HepG2 (cell line): ENCODE results near the gene SYT10. TPM values are rescaled to one million over a fixed set of nuclear protein-coding genes. Genes with fewer than 3 reads are reported as not detected.

Experiments used
- ATAC-seq: fragments of 200-7000 bp; cut with Tn5 transposase; 3 replicates; pipeline ENCODE4 v1.9.1; 2020; ENCODE audit warnings: mild to moderate bottlenecking, moderate library complexity
- BruUV-seq: library from RNA; stranded (reverse); fragments of 400-500 nt; replicated peaks from 2 replicates; lab custom pipeline; 2021; lab: Mats Ljungman, UMichigan
- CTCF ChIA-PET: fragments of 300-600 bp; formaldehyde crosslinking; extraction: SDS; loops from one replicate; lab custom pipeline; 2021; ENCODE audit warnings: low total read pairs, inconsistent platforms, low intra/inter-chr PET ratio; lab: Yijun Ruan, JAX
- POLR2A ChIA-PET: fragments of 350-600 bp; sonication (Branson Sonifier 250); formaldehyde crosslinking; loops from one replicate; lab custom pipeline; 2020; ENCODE audit warnings: antibody characterized with exemption, inconsistent platforms; lab: Yijun Ruan, JAX
- DNase-seq: peaks from one replicate; pipeline ENCODE4 v3.0.0-alpha.2; 2015; ENCODE audit warnings: low spot score
- FAIRE-seq: peaks from 3 replicates; lab custom pipeline; 2011; peaks lifted over from hg19 to GRCh38; lab: Jason Lieb, UNC
- H2AFZ ChIP-seq: one replicate; pipeline ENCODE4 v1.6.1; 2011; ENCODE audit warnings: low read length, inconsistent platforms
- H3K27ac ChIP-seq: fragments of 300-600 bp; 3 replicates; pipeline ENCODE4 v1.8.0; 2011; ENCODE audit warnings: mixed run types, mild to moderate bottlenecking, mixed read lengths, low read length, inconsistent platforms; ENCODE audit not compliant: insufficient read depth; ENCODE audit errors: extremely low read length
- H3K27me3 ChIP-seq, 2 experiments: fragments of 200-600 bp in 1 of 2; 2 replicates in 1 of 2; 3 replicates in 1 of 2; pipeline versions ENCODE4 v1.6.0 to v1.8.0; 2011; ENCODE audit warnings: low read length in 2 of 2, mild to moderate bottlenecking in 2 of 2, moderate library complexity in 2 of 2, inconsistent platforms in 1 of 2; ENCODE audit not compliant: insufficient read depth in 2 of 2, control insufficient read depth in 1 of 2
- H3K36me3 ChIP-seq, 2 experiments: fragments of 200-600 bp in 1 of 2; replicated peaks in 1 of 2; 2 replicates in 1 of 2; 3 replicates in 1 of 2; pipeline versions ENCODE4 v1.5.1 to v1.8.0; 2011; ENCODE audit warnings: low read length in 2 of 2, inconsistent platforms in 1 of 2; ENCODE audit not compliant: insufficient read depth in 2 of 2, control insufficient read depth in 1 of 2
- H3K4me1 ChIP-seq: 2 replicates; pipeline ENCODE4 v1.5.1; 2012; ENCODE audit warnings: low read length, inconsistent platforms; ENCODE audit not compliant: insufficient read depth
- H3K4me2 ChIP-seq: 2 replicates; pipeline ENCODE4 v1.6.0; 2011; ENCODE audit warnings: low read depth, low read length, inconsistent platforms
- H3K4me3 ChIP-seq, 3 experiments: fragments of 200-600 bp in 1 of 3; sonication (generic), shearing (Covaris generic) in 1 of 3; replicated peaks in 1 of 3; 2 replicates each; pipeline ENCODE4 v1.5.1; 2011 to 2016; ENCODE audit warnings: low read length in 3 of 3, inconsistent platforms in 2 of 3, low read depth in 2 of 3, mild to moderate bottlenecking in 2 of 3, control low read depth in 1 of 3, mixed read lengths in 1 of 3; ENCODE audit not compliant: insufficient read depth in 1 of 3
- H3K79me2 ChIP-seq: one replicate; pipeline ENCODE4 v1.6.1; 2011; ENCODE audit warnings: low read length, inconsistent platforms; ENCODE audit not compliant: insufficient read depth
- H3K9ac ChIP-seq: 2 replicates; pipeline ENCODE4 v1.6.0; 2011; ENCODE audit warnings: mild to moderate bottlenecking, low read depth, low read length, inconsistent platforms; ENCODE audit not compliant: insufficient read depth
- H3K9me3 ChIP-seq: 2 replicates; pipeline ENCODE4 v1.5.1; 2012; ENCODE audit warnings: mild to moderate bottlenecking, low read length
- H4K20me1 ChIP-seq: 2 replicates; pipeline ENCODE4 v1.6.0; 2011; ENCODE audit warnings: inconsistent platforms, mild to moderate bottlenecking, low read length, moderate library complexity; ENCODE audit not compliant: insufficient read depth
- ATF7 ChIP-seq, 2 experiments: fragments of 450-650 bp in 1 of 2; sonication (generic) in 1 of 2; formaldehyde crosslinking in 1 of 2; IDR thresholded peaks; 2 replicates each; pipeline versions ENCODE4 v1.4.0 to v1.6.1; 2016 to 2020; ENCODE audit warnings: antibody characterized with exemption in 1 of 2, mild to moderate bottlenecking in 1 of 2, missing genetic modification reagents in 1 of 2
- CREB1 ChIP-seq, 2 experiments: fragments of 450-650 bp in 1 of 2; IDR thresholded peaks; 2 replicates each; pipeline ENCODE4 v1.6.1; 2016 to 2017; ENCODE audit warnings: control low read depth in 1 of 2, mild to moderate bottlenecking in 1 of 2, missing compliant biosample characterization in 1 of 2, missing genetic modification characterization in 1 of 2
- HNRNPK ChIP-seq: fragments of 200-400 bp; formaldehyde crosslinking; IDR thresholded peaks from 2 replicates; pipeline ENCODE4 v1.6.1; 2018; ENCODE audit warnings: low read length, low read depth, moderate library complexity, mild to moderate bottlenecking; ENCODE audit not compliant: poor library complexity, severe bottlenecking
- MAFF ChIP-seq: IDR thresholded peaks from 2 replicates; pipeline ENCODE4 v1.6.1; 2011; ENCODE audit warnings: low read depth, low read length, improper control_type of control experiment
- MAFK ChIP-seq, 2 experiments: IDR thresholded peaks in 1 of 2; conservative IDR thresholded peaks in 1 of 2; 2 replicates each; pipeline ENCODE4 v1.6.1; 2011; ENCODE audit warnings: improper control_type of control experiment in 2 of 2, low read length in 2 of 2
- MXD4 ChIP-seq: IDR thresholded peaks from 2 replicates; pipeline ENCODE4 v1.6.1; 2016; ENCODE audit warnings: mild to moderate bottlenecking, missing biosample characterization, missing genetic modification reagents
- RBFOX2 ChIP-seq: fragments of 200-400 bp; formaldehyde crosslinking; IDR thresholded peaks from 2 replicates; pipeline ENCODE4 v1.6.1; 2017; ENCODE audit warnings: low read depth, mild to moderate bottlenecking, low read length
- ZNF460 ChIP-seq: sonication (generic); formaldehyde crosslinking; IDR thresholded peaks from 2 replicates; pipeline ENCODE4 v1.5.1; 2020; ENCODE audit warnings: missing genetic modification reagents, mild to moderate bottlenecking, borderline replicate concordance
- WGBS: methylation state at CpG from one replicate; pipeline ENCODE4 v1.1.6; 2017; ENCODE audit warnings: low lambda C conversion rate; 5-methylcytosine and 5-hydroxymethylcytosine counted together
- in situ Hi-C: cut with HindIII; loops from 2 replicates; pipeline ENCODE4 v1.10.0; 2017; ENCODE audit warnings: low pct_unique_long_range_greater_than_20kb; ENCODE audit not compliant: extremely low pct_ligation_motif_present
- intact Hi-C: fragments of 100-400 bp; cut with micrococcal nuclease; formaldehyde crosslinking; loops from one replicate; pipeline ENCODE4 v1.10.0; 2022; ENCODE audit not compliant: unreplicated experiment
- polyA plus RNA-seq, 8 experiments: library from polyadenylated mRNA; depleted of rRNA in 3 of 8; stranded (reverse) in 7 of 8; unstranded in 1 of 8; fragments of >200 nt; fragmentation: Illumina TruSeq in 4 of 8; extraction: Trizol in 4 of 8; gene quantifications; 2 replicates each; pipeline versions ENCODE4 v1.2.1 to v1.2.3, GENCODE V29; 2011 to 2016; ENCODE audit warnings: low read depth in 4 of 8, missing spikeins in 1 of 8, mixed read lengths in 1 of 8; ENCODE audit not compliant: insufficient read depth in 1 of 8
- total RNA-seq, 5 experiments: library from RNA; depleted of rRNA; stranded (reverse); fragments of >200 nt; fragmentation: Illumina TruSeq; extraction: Trizol; gene quantifications; 2 replicates each; pipeline ENCODE4 v1.2.3, GENCODE V29; 2016; ENCODE audit warnings: low read depth in 1 of 5

Gene SYT10
- total and polyA plus RNA-seq, 2 of the 13 experiments (the other 11 are each of a cell fraction or from before 2014, with no cell fraction given) = not detected

GRCh38 chr12:33476058-33476457, 36.4 kb upstream of the SYT10 start:
- no peak overlapping the region for H2AFZ ChIP-seq
- FAIRE-seq (no peak), ATAC-seq (no peak), DNase-seq (no peak)
- in situ Hi-C loops (no loop called here), intact Hi-C loops (no loop called here)
- WGBS = 6% methylated on average over 1 of the region's 1 CpG
- no peaks in the 10 kb centered on the region for H3K79me2 ChIP-seq
- CTCF ChIA-PET = no interaction called here
- no peaks in the 10 kb centered on the region for H3K36me3 ChIP-seq
- H3K4me3 ChIP-seq = no peak overlapping the region
- BruUV-seq = no TSS peak
- no peak overlapping the region for H3K4me2 ChIP-seq
- no peaks in the 10 kb centered on the region for H3K27me3 ChIP-seq
- no peaks in the 10 kb centered on the region for H4K20me1 ChIP-seq
- POLR2A ChIA-PET = no interaction called here
- H3K9ac ChIP-seq = no peak overlapping the region
- no peak for TF ChIP-seq RBFOX2
- TF ChIP-seq HNRNPK = no peak
- TF ChIP-seq ATF7 (IDR thresholded peaks at IDR 0.05) = peak; percentile 84
- TF ChIP-seq ATF7 (CRISPR knock-in tag; IDR thresholded peaks at IDR 0.05) = no peak
- no peak for TF ChIP-seq MXD4
- TF ChIP-seq CREB1 (IDR thresholded peaks at IDR 0.05) = peak; percentile 61
- TF ChIP-seq CREB1 (CRISPR knock-in tag; IDR thresholded peaks at IDR 0.05) = no peak
- H3K9me3 ChIP-seq = no peaks in the 10 kb centered on the region
- no peaks in the 10 kb centered on the region for H3K4me1 ChIP-seq
- H3K27ac ChIP-seq = no peak overlapping the region

GRCh38 chr12:33472299-33472698, 32.7 kb upstream of the SYT10 start:
- CTCF ChIA-PET = no interaction called here
- no TSS peak for BruUV-seq
- in situ Hi-C loops = no loop called here

More at GRCh38 chr12:33472299-33472698, 32.7 kb upstream of the SYT10 start:
- TF ChIP-seq MAFK (conservative IDR thresholded peaks at IDR 0.05 in 1 of 2, IDR thresholded peaks at IDR 0.05 in 1 of 2; ENCODE audit: low read length in 2 of 2) = peak; percentile 89 to 96
- TF ChIP-seq MAFF = peak; percentile 93
- no peak for TF ChIP-seq ZNF460
- Histone ChIP-seq H3K4me3 (no peak overlapping the region), H4K20me1 (no peaks in the 10 kb centered on the region), H3K27ac (no peak overlapping the region), H3K79me2 (no peaks in the 10 kb centered on the region), H3K27me3 (no peaks in the 10 kb centered on the region), H3K36me3 (no peaks in the 10 kb centered on the region), H2AFZ (no peak overlapping the region), H3K9ac (no peak overlapping the region), H3K9me3 (no peaks in the 10 kb centered on the region), H3K4me2 (no peak overlapping the region), H3K4me1 (no peaks in the 10 kb centered on the region)
- FAIRE-seq = no peak
- WGBS = 0% methylated on average over 1 of the region's 1 CpG
- DNase-seq = no peak
- no peak for ATAC-seq
- POLR2A ChIA-PET = no interaction called here
- intact Hi-C loops = no loop called here
